ENCODE measurements around the gene UNC13D. TPM values are rescaled to one million over a fixed set of nuclear protein-coding genes. Genes with fewer than 3 reads are reported as not detected.
"Not testable (repeated sequence)": the region's sequence is repeated elsewhere in the genome, so short reads cannot be mapped to it uniquely, and the experiment has no call there.

The UNC13D gene
- total RNA-seq, 1 experiment from 2014 or later, result 9.0 TPM

DNA sequence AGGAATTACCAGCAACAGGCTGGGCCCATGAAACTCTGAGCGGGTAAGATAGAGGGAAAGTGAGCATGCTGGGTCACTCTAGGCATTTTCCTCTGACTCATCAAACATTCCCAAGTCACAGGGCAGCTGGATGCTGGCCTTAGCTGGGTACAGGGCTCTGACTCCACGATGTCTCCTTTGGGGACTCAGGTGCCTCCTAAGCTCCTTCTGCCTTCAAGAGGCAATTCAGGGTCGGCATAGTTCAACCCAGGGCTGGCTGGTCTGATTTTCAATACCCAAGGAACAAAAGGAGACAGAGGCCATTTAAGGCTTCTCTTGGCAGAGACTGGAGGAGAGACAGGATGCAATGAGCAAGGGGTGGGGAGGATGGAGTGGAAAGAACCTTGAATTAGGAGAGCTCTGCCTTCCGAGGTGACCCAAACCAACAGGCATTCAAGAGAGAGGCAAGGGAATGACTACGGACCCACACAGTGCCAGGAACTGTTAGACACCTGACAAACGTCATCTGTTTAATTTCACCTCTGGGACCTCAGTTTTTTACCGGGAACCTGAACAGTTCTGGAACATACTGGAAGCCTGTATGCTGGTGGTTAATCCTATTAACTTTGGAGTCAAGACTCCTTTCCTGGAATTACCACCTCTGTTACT lies 10.0 kb upstream of the UNC13D start:
- intact Hi-C loops (cut with micrococcal nuclease; ENCODE audit: unreplicated experiment), result loop anchor here (2.0 kb wide), 1 partner anchor 51 kb away; the partner anchor contains the start of gene MRPL38
- peaks cover 18% of the 10 kb centered on the region for H3K36me3 Mint-ChIP-seq (ENCODE audit: insufficient read depth, unreplicated experiment)
- H3K27me3 Mint-ChIP-seq (ENCODE audit: insufficient read depth, unreplicated experiment), result no peaks in the 10 kb centered on the region
- CTCF ChIA-PET, result interaction anchor here (0.6 to 3.0 kb wide), 7 partner anchors 8 to 221 kb away, joined by 8 to 34 read pairs (median 16); partner anchors contain the start of genes SMIM5, TRIM47 and TRIM65
- POLR2A ChIA-PET, result interaction anchor here (0.7 to 3.2 kb wide), 3 partner anchors 13 to 74 kb away, joined by 7 to 37 read pairs (median 9); partner anchors contain the start of gene TRIM65
- no peak for TF ChIP-seq CTCF (IDR thresholded peaks at IDR 0.05; ENCODE audit: insufficient read depth in 1 of 2, low read depth in 1 of 2, low read length in 1 of 2, severe bottlenecking in 1 of 2, unreplicated experiment in 1 of 2)
- peaks cover 12% of the 10 kb centered on the region for H3K4me1 Mint-ChIP-seq (ENCODE audit: low read depth, unreplicated experiment)
- no peak overlapping the region for H3K4me3 Mint-ChIP-seq (ENCODE audit: unreplicated experiment)
- peak overlapping the region; percentile 84 for H3K4me3 ChIP-seq (ENCODE audit: low read depth, low read length)
- H3K27ac Mint-ChIP-seq (ENCODE audit: unreplicated experiment), result no peak overlapping the region
- H3K36me3 ChIP-seq (ENCODE audit: control insufficient read depth, insufficient read depth, low read length), result peaks cover 1% of the 10 kb centered on the region; the same call in 1 of the 2 replicates
- no peaks in the 10 kb centered on the region for H3K9me3 Mint-ChIP-seq (ENCODE audit: unreplicated experiment)
- peaks cover 6% of the 10 kb centered on the region for H3K4me1 ChIP-seq
- TSS peak; percentile 82 for BruUV-seq (replicated peaks)
- DNase-seq, result no peak
- H3K9me3 ChIP-seq, result no peaks in the 10 kb centered on the region
- no peaks in the 10 kb centered on the region for H3K27me3 ChIP-seq (replicated peaks; ENCODE audit: control insufficient read depth, insufficient read depth, low read length)

- no TSS peak for BruUV-seq (replicated peaks)
- H3K36me3 Mint-ChIP-seq (ENCODE audit: insufficient read depth, unreplicated experiment), result peaks cover 18% of the 10 kb centered on the region
- Histone ChIP-seq H3K36me3 (ENCODE audit: control insufficient read depth, insufficient read depth, low read length) (peaks cover 6% of the 10 kb centered on the region), H3K4me3 (ENCODE audit: low read depth, low read length) (no peak overlapping the region), H3K4me1 (peaks cover 6% of the 10 kb centered on the region), H3K9me3 (no peaks in the 10 kb centered on the region), H3K27me3 (replicated peaks; ENCODE audit: control insufficient read depth, insufficient read depth, low read length) (no peaks in the 10 kb centered on the region)
- TF ChIP-seq CTCF (IDR thresholded peaks at IDR 0.05; ENCODE audit: insufficient read depth in 1 of 2, low read depth in 1 of 2, low read length in 1 of 2, severe bottlenecking in 1 of 2, unreplicated experiment in 1 of 2), result no peak
- POLR2A ChIA-PET, result interaction anchor here (3.2 kb wide), 1 partner anchor 74 kb away, joined by 37 read pairs; a partner anchor contains a TSS
- intact Hi-C loops (cut with micrococcal nuclease; ENCODE audit: unreplicated experiment), result no loop called here
- CTCF ChIA-PET, result interaction anchor here (2.3 kb wide), 1 partner anchor 70 kb away, joined by 8 read pairs; no protein-coding TSS in a partner anchor
- DNase-seq, result no peak
- H3K27ac Mint-ChIP-seq (ENCODE audit: unreplicated experiment), result no peak overlapping the region
- H3K27me3 Mint-ChIP-seq (ENCODE audit: insufficient read depth, unreplicated experiment), result no peaks in the 10 kb centered on the region
- H3K9me3 Mint-ChIP-seq (ENCODE audit: unreplicated experiment), result no peaks in the 10 kb centered on the region
- peaks cover 14% of the 10 kb centered on the region for H3K4me1 Mint-ChIP-seq (ENCODE audit: low read depth, unreplicated experiment)
- no peak overlapping the region for H3K4me3 Mint-ChIP-seq (ENCODE audit: unreplicated experiment)
Observed at GRCh38 chr17:75853433-75853832, 9.2 kb upstream of the UNC13D start.

DNA sequence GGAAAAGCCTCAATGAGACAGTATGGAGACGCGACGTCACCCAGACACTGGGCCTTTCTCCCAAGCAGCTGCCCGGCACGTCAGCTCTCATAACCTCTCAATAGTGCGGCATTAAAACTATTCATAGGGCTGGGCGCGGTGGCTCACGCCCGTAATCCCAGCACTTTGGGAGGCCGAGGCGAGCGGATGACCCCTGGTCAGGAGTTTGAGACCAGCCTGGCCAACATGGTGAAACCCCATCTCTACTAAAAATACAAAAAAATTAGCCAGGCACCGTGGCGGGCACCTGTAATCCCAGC lies 7.4 kb upstream of the UNC13D start:
- intact Hi-C loops (cut with micrococcal nuclease; ENCODE audit: unreplicated experiment); H3K4me3 ChIP-seq (ENCODE audit: low read depth, low read length); H3K27ac Mint-ChIP-seq (ENCODE audit: unreplicated experiment); BruUV-seq (replicated peaks); H3K36me3 ChIP-seq (ENCODE audit: control insufficient read depth, insufficient read depth, low read length); H3K9me3 Mint-ChIP-seq (ENCODE audit: unreplicated experiment); H3K4me3 Mint-ChIP-seq (ENCODE audit: unreplicated experiment); POLR2A ChIA-PET; H3K9me3 ChIP-seq; H3K27me3 ChIP-seq (replicated peaks; ENCODE audit: control insufficient read depth, insufficient read depth, low read length); CTCF ChIA-PET; DNase-seq; H3K27me3 Mint-ChIP-seq (ENCODE audit: insufficient read depth, unreplicated experiment): not testable (repeated sequence)
- H3K4me1 Mint-ChIP-seq (ENCODE audit: low read depth, unreplicated experiment), result peaks cover 23% of the 10 kb centered on the region
- H3K4me1 ChIP-seq, result peaks cover 16% of the 10 kb centered on the region
- H3K36me3 Mint-ChIP-seq (ENCODE audit: insufficient read depth, unreplicated experiment), result peaks cover 28% of the 10 kb centered on the region
